SKM-1 treated with dmso at 0.1 percent for 144 hours (cell line): Measurements from ENCODE around the gene TMEM61.

Source experiments
- DNase-seq: peaks from one replicate; lab custom pipeline; 2025; ENCODE audit not compliant: unreplicated experiment; lab: John Stamatoyannopoulos, UW

The TMEM61 gene

GRCh38 chr1:55037733-55038551, 57.5 kb downstream of the TMEM61 start:
- no peak for DNase-seq

GRCh38 chr1:55038552-55038838, 58.1 kb downstream of the TMEM61 start:
- DNase-seq, result no peak

- DNase-seq, result no peak
Measured at GRCh38 chr1:55038974-55039341, 58.5 kb downstream of the TMEM61 start.

- no peak for DNase-seq
Measured at GRCh38 chr1:55039342-55040082, 59.1 kb downstream of the TMEM61 start, which contains the start of gene PCSK9. Gene PCSK9 (plus strand): TSS chr1:55039548. CDS start chr1:55039838, 290 bp downstream.

GRCh38 chr1:55040083-55040932, 59.9 kb downstream of the TMEM61 start:
- no peak for DNase-seq

- no peak for DNase-seq
Measured at GRCh38 chr1:55040933-55041494, 60.6 kb downstream of the TMEM61 start.

GRCh38 chr1:55041613-55042012, 61.2 kb downstream of the TMEM61 start:
- no peak for DNase-seq
